ENCODE data around the gene RGS3.

RGS3 gene

GRCh38 chr9:113538701-113539430 is 75.3 kb downstream of the RGS3 start:
- H3K4me3 ChIP-seq (ENCODE audit: low read length), result no peak overlapping the region
- no peak for DNase-seq (ENCODE audit: low read depth)
- TF ChIP-seq CTCF (conservative IDR thresholded peaks at IDR 0.05; ENCODE audit: low read length), result no peak

DNA sequence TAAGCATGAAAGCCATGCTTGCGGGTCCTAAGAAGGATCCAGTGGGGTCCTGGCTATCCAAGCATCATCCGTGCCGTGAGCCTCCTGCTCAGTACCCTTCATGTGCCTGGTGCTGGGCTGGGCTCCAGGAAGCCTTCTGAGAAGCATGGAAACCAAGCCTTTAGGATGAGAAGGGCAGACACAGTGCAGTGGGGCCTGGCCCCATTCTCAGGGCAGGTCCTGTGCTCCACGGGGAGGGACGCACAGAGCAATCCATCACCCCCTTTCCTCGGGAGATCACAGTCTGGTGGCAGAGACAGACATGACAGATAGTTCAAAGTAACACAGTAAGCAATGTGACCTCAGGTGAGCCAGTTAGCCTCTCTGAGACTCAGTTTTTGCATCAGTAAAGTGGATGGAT is 76.9 kb downstream of the RGS3 start:
- no peak for DNase-seq (ENCODE audit: low read depth)
- H3K4me3 ChIP-seq (ENCODE audit: low read length), result no peak overlapping the region
- no peak for TF ChIP-seq CTCF (conservative IDR thresholded peaks at IDR 0.05; ENCODE audit: low read length)

- no peak overlapping the region for H3K4me3 ChIP-seq (ENCODE audit: low read length)
- DNase-seq (ENCODE audit: low read depth), result peak; percentile 50
- TF ChIP-seq CTCF (conservative IDR thresholded peaks at IDR 0.05; ENCODE audit: low read length), result no peak
Measured at GRCh38 chr9:113541019-113541900, 77.7 kb downstream of the RGS3 start.

DNA sequence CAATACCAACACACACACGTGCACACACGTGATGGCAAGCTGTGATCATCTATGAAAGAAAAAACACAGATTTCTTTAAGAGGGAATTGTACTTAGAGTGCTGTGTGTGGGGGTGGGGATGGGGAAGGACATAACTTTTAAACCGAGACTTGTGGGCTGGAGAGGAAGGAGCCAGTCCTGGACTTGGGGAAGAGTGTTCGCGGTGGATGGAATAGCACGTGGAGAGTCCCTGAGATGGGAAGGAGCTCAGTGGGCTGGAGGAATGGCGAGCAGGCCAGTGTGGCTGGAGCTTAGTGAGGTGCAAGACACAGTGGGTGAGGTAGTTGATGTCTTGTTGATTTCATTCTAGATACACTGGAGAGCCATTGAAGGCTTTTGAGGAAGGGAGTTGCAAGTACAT is 78.5 kb downstream of the RGS3 start:
- no peak for TF ChIP-seq CTCF (conservative IDR thresholded peaks at IDR 0.05; ENCODE audit: low read length)
- H3K4me3 ChIP-seq (ENCODE audit: low read length), result no peak overlapping the region
- DNase-seq (ENCODE audit: low read depth), result no peak

GRCh38 chr9:113542741-113543140 is 79.2 kb downstream of the RGS3 start:
- no peak for TF ChIP-seq CTCF (conservative IDR thresholded peaks at IDR 0.05; ENCODE audit: low read length)
- H3K4me3 ChIP-seq (ENCODE audit: low read length), result no peak overlapping the region
- DNase-seq (ENCODE audit: low read depth), result no peak

- TF ChIP-seq CTCF (conservative IDR thresholded peaks at IDR 0.05; ENCODE audit: low read length), result no peak
- no peak overlapping the region for H3K4me3 ChIP-seq (ENCODE audit: low read length)
- DNase-seq (ENCODE audit: low read depth), result no peak
Measured at GRCh38 chr9:113543296-113543981, 79.9 kb downstream of the RGS3 start.
